Left lung (tissue), 10 donors: ENCODE measurements around the gene CTPS1. TPM values are rescaled to one million over a fixed set of nuclear protein-coding genes. Genes with fewer than 3 reads are reported as not detected.

ENCODE experiments used
- ATAC-seq: fragments of 200-7000 bp; cut with Tn5 transposase; one replicate; pipeline ENCODE4 v1.9.1; 2020; ENCODE audit warnings: moderate library complexity
- DNase-seq, 4 donors: peaks; one replicate each; pipeline ENCODE4 v3.0.0-alpha.2; 2013 to 2020
- H3K27ac ChIP-seq, 2 donors: fragments of 200-600 bp; sonication (generic) in 1 of 2; one replicate each; pipeline versions ENCODE4 v1.5.0 to v1.8.0; 2020 to 2021
- H3K27me3 ChIP-seq, 2 donors: fragments of 200-600 bp; sonication (generic) in 1 of 2; one replicate each; pipeline versions ENCODE4 v1.5.0 to v1.8.0; 2020 to 2021
- H3K36me3 ChIP-seq, 2 donors: fragments of 200-600 bp; sonication (generic) in 1 of 2; one replicate each; pipeline versions ENCODE4 v1.5.0 to v1.8.0; 2020 to 2021
- H3K4me1 ChIP-seq, 2 donors: fragments of 200-600 bp; one replicate each; pipeline ENCODE4 v1.8.0; 2021
- H3K4me3 ChIP-seq, 2 donors: fragments of 200-600 bp; sonication (generic) in 1 of 2; one replicate each; pipeline versions ENCODE4 v1.5.0 to v1.8.0; 2020 to 2021; ENCODE audit warnings: mild to moderate bottlenecking in 1 of 2
- H3K9me3 ChIP-seq, 2 donors: fragments of 200-600 bp; sonication (generic) in 1 of 2; one replicate each; pipeline versions ENCODE4 v1.5.0 to v1.8.0; 2020 to 2021
- CTCF ChIP-seq, 2 donors: fragments of 200-600 bp; sonication (generic) in 1 of 2; IDR thresholded peaks; one replicate each; pipeline versions ENCODE4 v1.5.0 to v1.8.0; 2021; ENCODE audit warnings: antibody characterized with exemption in 2 of 2
- intact Hi-C, 2 donors: fragments of 100-400 bp; cut with DNase I; formaldehyde crosslinking; loops; one replicate each; pipeline versions ENCODE4 v1.11.2 to v1.14.2; 2022
- polyA plus RNA-seq, 6 donors: library from polyadenylated mRNA; unstranded; fragments of 120-200 nt; gene quantifications; one replicate each; pipeline ENCODE4 v1.2.1, GENCODE V29; 2013; ENCODE audit not compliant: insufficient read length in 6 of 6
- total RNA-seq, 2 donors: library from RNA; stranded (reverse); fragmentation: NEBNext Ultra II Directional; extraction: Animal tissue kit (Norgen Biotek cat#: 25700); gene quantifications; one replicate each; pipeline ENCODE4 v1.2.1, GENCODE V29; 2021
- donor health status: DM: no; HTN: yes; CAD: no.
- donor health status: DM: no; HTN: no; CAD: no.

CTPS1 gene
- total and polyA plus RNA-seq, 8 donors, result 19.3 to 39.5 (median 24.1) TPM

- no peaks in the 10 kb centered on the region for H3K27me3 ChIP-seq
- H3K36me3 ChIP-seq, result peaks cover 0 to 26% of the 10 kb centered on the region in 2 donors
- intact Hi-C loops, result no loop called here
- no peak overlapping the region for H3K4me3 ChIP-seq
- H3K9me3 ChIP-seq, result peaks cover 0 to 3% of the 10 kb centered on the region in 2 donors
- TF ChIP-seq CTCF (IDR thresholded peaks at IDR 0.05), result no peak
- H3K4me1 ChIP-seq, result no peaks in the 10 kb centered on the region
- ATAC-seq, result no peak
- no peak overlapping the region for H3K27ac ChIP-seq
- DNase-seq, result no peak
Measured at GRCh38 chr1:41056907-41057306, 77.4 kb downstream of the CTPS1 start.

Other genes with a start within 250 kb of the CTPS1 start
- 1 to 10 TPM in 1 of 2 donors, under 1 TPM in 1; 0.92 to 1.2 TPM for gene KCNQ4, start 195.9 kb upstream of the CTPS1 start, total RNA-seq
- 1 to 10 TPM; 1.0 to 1.7 (median 1.5) TPM for gene KCNQ4, start 195.9 kb upstream of the CTPS1 start, polyA plus RNA-seq
- 1 to 10 TPM; 6.8 to 6.9 TPM for gene CITED4, start 117.3 kb upstream of the CTPS1 start, total RNA-seq
- 1 to 10 TPM; 2.4 to 4.1 (median 3.4) TPM for gene CITED4, start 117.3 kb upstream of the CTPS1 start, polyA plus RNA-seq
- 1 to 10 TPM in 1 of 2 donors, under 1 TPM in 1; 0.79 to 4.9 TPM for gene SLFNL1, start 42.0 kb downstream of the CTPS1 start, total RNA-seq
- gene SLFNL1, start 42.0 kb downstream of the CTPS1 start, polyA plus RNA-seq, result 1 to 10 TPM in 3 of 6 donors, under 1 TPM in 3; 0.87 to 1.6 (median 1.0) TPM